ENCODE results near the gene MBOAT1.

MBOAT1 gene

DNA sequence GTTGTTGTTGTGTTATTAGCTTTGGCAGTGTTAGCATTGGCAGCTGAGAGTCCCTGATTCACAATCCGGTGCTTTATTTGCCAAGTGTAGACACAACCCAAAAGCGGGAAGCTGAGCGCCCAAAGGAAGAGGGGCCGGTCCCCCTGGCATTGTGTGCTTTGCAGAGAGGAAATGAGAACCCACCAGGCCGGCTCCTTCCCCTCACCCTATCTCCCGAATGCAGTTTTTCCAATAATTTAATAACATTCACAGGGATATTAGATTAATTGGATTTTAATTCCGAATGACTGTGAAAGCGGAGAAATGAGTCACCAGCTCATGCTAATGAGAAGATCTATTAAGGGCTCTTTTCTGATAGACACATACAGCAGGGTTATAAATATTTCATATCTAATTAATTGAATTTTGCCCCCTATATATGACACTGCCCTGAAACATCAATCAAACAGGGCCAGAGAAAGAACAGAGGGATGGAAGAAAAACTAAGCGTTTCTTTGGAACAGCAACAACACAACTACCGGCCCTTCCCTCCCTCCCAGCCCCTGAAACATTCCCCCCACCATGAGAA lies 143.8 kb downstream of the MBOAT1 start:
- Histone ChIP-seq H3K9me3 (ENCODE audit: control insufficient read depth, insufficient read depth, low read length) (peaks cover 2% of the 10 kb centered on the region), H3K36me3 (ENCODE audit: control insufficient read depth, insufficient read depth, low read length) (no peaks in the 10 kb centered on the region), H3K27me3 (ENCODE audit: control insufficient read depth, insufficient read depth, low read length) (no peaks in the 10 kb centered on the region), H3K9ac (ENCODE audit: low read depth, low read length) (no peak overlapping the region), H3K4me3 (ENCODE audit: low read depth, low read length) (no peak overlapping the region), H3K4me1 (ENCODE audit: control insufficient read depth, insufficient read depth, low read length) (no peaks in the 10 kb centered on the region)

- H3K9me3 ChIP-seq (ENCODE audit: control insufficient read depth, insufficient read depth, low read length): no peaks in the 10 kb centered on the region
- H3K36me3 ChIP-seq (ENCODE audit: control insufficient read depth, insufficient read depth, low read length): no peaks in the 10 kb centered on the region
- H3K27me3 ChIP-seq (ENCODE audit: control insufficient read depth, insufficient read depth, low read length): no peaks in the 10 kb centered on the region
- H3K4me3 ChIP-seq (ENCODE audit: low read depth, low read length): no peak overlapping the region
- no peak overlapping the region for H3K9ac ChIP-seq (ENCODE audit: low read depth, low read length)
- no peaks in the 10 kb centered on the region for H3K4me1 ChIP-seq (ENCODE audit: control insufficient read depth, insufficient read depth, low read length)
Measured at GRCh38 chr6:20061952-20062351, 150.3 kb downstream of the MBOAT1 start.

DNA sequence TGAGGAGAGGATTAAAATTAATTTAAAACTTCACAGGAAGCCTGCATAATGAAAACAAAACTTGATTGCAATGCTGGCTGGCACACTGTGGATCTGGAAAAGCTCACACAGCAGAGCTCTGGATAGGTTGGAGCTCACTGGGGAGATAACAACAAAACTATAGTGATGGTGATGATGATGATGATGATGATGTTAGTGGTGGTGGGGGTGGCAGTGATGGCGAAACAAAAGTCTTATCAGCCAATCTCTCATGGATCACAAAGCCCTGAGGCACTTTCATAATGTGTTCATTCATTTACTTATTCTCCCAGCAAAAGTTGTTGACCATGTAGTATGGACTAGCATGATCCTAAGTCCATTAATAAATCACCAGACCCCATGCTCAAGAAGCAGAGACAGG lies 152.0 kb downstream of the MBOAT1 start:
- Histone ChIP-seq H3K27me3 (ENCODE audit: control insufficient read depth, insufficient read depth, low read length) (no peaks in the 10 kb centered on the region), H3K9me3 (ENCODE audit: control insufficient read depth, insufficient read depth, low read length) (no peaks in the 10 kb centered on the region), H3K9ac (ENCODE audit: low read depth, low read length) (no peak overlapping the region), H3K36me3 (ENCODE audit: control insufficient read depth, insufficient read depth, low read length) (no peaks in the 10 kb centered on the region), H3K4me3 (ENCODE audit: low read depth, low read length) (no peak overlapping the region), H3K4me1 (ENCODE audit: control insufficient read depth, insufficient read depth, low read length) (no peaks in the 10 kb centered on the region)

DNA sequence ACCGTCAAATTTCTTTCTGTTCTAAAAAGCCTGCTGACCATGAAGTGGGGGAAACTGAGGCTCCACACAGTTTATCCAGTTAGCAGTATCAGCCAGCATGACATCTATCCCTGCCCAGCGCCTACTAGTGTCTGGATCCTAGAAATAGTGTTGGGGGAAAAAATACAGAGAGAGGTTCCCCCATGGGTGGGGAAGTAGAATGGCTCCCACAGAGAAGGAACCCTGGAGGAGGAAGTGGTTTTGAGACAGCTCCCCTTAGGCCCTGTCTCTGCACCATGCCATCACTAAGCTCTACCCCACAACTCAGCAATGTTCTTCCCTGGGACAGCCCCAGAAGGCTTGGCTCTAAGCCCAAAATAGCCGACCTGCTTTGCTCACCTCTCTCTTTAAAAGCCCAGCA lies 153.4 kb downstream of the MBOAT1 start:
- no peaks in the 10 kb centered on the region for H3K36me3 ChIP-seq (ENCODE audit: control insufficient read depth, insufficient read depth, low read length)
- H3K4me1 ChIP-seq (ENCODE audit: control insufficient read depth, insufficient read depth, low read length): no peaks in the 10 kb centered on the region
- no peak overlapping the region for H3K9ac ChIP-seq (ENCODE audit: low read depth, low read length)
- H3K27me3 ChIP-seq (ENCODE audit: control insufficient read depth, insufficient read depth, low read length): no peaks in the 10 kb centered on the region
- H3K9me3 ChIP-seq (ENCODE audit: control insufficient read depth, insufficient read depth, low read length): no peaks in the 10 kb centered on the region
- H3K4me3 ChIP-seq (ENCODE audit: low read depth, low read length): no peak overlapping the region

DNA sequence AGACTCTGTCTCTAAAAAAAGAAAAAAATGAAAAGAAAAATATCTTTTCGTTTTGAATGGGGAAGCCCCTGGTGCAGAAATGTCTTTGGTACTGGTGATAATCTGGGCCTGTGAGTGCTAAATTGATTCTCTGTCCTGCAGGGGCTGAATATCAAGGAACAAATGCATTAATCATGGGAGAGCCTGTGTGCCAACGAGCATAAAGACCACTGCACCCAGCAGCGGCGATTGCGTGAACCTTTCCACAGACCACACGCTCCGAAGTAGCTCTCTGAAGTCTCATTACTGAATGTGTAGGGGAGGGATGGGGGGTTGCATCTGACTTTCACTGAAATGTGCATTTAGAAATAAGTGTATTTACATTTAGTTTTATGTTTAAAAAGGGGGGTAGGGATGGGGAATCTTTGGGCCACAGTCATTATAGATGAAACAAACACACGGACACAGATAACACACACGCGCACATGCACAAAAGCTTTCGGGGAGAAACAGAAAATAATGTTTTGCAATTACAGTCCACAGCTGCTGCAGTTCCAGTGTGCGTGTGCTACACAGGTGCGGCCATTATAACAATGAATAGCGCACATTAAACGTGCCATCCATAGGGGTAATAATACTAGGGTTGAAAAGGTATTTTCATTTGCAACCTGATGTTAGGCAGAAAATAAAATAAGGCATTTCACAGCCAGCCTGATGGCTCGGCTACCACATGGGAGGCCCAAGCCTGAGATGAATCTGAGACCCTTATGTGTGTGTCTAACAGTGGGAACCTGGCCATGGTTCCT lies 154.0 kb downstream of the MBOAT1 start:
- H3K9me3 ChIP-seq (ENCODE audit: control insufficient read depth, insufficient read depth, low read length): no peaks in the 10 kb centered on the region
- no peak overlapping the region for H3K9ac ChIP-seq (ENCODE audit: low read depth, low read length)
- H3K27me3 ChIP-seq (ENCODE audit: control insufficient read depth, insufficient read depth, low read length): no peaks in the 10 kb centered on the region
- no peaks in the 10 kb centered on the region for H3K4me1 ChIP-seq (ENCODE audit: control insufficient read depth, insufficient read depth, low read length)
- H3K4me3 ChIP-seq (ENCODE audit: low read depth, low read length): no peak overlapping the region
- no peaks in the 10 kb centered on the region for H3K36me3 ChIP-seq (ENCODE audit: control insufficient read depth, insufficient read depth, low read length)

DNA sequence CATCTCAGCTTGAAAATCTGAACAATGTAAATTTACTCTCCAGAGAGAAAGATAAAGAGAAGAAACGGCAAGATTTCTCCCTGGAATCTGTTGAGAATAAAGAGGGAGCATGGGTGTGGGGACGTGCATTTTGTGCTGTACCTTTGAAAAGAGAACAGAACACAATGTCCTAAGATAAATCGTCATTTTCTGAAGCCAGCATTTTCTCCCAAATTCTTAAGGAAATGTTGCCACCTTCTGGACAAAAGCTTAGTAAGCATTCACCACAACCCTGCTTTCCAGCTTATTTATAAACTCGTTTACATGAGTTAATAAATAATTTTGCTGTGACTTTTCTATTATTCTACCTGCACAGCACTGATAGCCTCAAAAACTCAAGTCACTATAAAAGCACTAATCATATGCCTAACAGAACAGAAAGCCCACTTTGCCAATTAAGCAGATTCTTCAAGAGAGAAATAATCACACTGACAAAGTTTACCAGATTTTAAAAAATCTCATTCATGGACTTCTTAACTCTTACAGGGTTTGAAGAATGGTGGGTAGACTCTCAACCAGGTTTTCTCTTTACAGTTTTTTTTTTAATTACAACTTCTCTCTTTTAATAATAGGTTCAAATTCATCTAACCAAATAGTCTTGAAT lies 155.8 kb downstream of the MBOAT1 start:
- no peak overlapping the region for H3K9ac ChIP-seq (ENCODE audit: low read depth, low read length)
- no peaks in the 10 kb centered on the region for H3K36me3 ChIP-seq (ENCODE audit: control insufficient read depth, insufficient read depth, low read length)
- H3K9me3 ChIP-seq (ENCODE audit: control insufficient read depth, insufficient read depth, low read length): no peaks in the 10 kb centered on the region
- no peak overlapping the region for H3K4me3 ChIP-seq (ENCODE audit: low read depth, low read length)
- H3K27me3 ChIP-seq (ENCODE audit: control insufficient read depth, insufficient read depth, low read length): no peaks in the 10 kb centered on the region
- H3K4me1 ChIP-seq (ENCODE audit: control insufficient read depth, insufficient read depth, low read length): no peaks in the 10 kb centered on the region

DNA sequence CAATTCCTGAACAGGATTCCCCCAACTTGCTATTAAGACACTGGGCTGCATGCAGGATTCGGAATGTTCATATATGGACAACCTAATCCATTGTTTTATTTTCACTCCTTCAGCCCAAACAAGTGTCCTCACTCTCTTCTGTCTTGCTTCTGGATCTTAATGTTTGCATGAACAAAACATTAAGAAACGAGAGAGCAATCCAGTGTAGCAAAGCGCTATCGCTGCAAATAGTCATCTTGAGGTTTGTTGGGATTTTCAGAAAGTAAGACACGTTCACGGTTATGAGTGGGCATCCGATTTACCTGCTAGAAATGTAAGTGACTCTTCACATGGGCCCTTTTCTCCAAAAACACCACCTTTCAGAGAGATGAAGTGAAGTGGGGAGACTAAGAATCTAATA lies 156.4 kb downstream of the MBOAT1 start:
- H3K4me3 ChIP-seq (ENCODE audit: low read depth, low read length): no peak overlapping the region
- no peaks in the 10 kb centered on the region for H3K27me3 ChIP-seq (ENCODE audit: control insufficient read depth, insufficient read depth, low read length)
- H3K4me1 ChIP-seq (ENCODE audit: control insufficient read depth, insufficient read depth, low read length): no peaks in the 10 kb centered on the region
- H3K9ac ChIP-seq (ENCODE audit: low read depth, low read length): no peak overlapping the region
- H3K36me3 ChIP-seq (ENCODE audit: control insufficient read depth, insufficient read depth, low read length): no peaks in the 10 kb centered on the region
- no peaks in the 10 kb centered on the region for H3K9me3 ChIP-seq (ENCODE audit: control insufficient read depth, insufficient read depth, low read length)

All from iPS-15b (cell line).